Muscle layer of colon (tissue), 2 donors: ENCODE data around the gene ATP6V0E1.
A peak's percentile ranks its signal among the peaks of the same experiment; 100 is the strongest.

Source experiments
- H3K27ac ChIP-seq: one replicate; pipeline ENCODE4 v1.7.0; 2013; ENCODE audit warnings: low read depth, mild to moderate bottlenecking, low read length, moderate library complexity
- H3K27me3 ChIP-seq, 2 donors: one replicate each; pipeline ENCODE4 v1.7.0; 2013; ENCODE audit warnings: low read length in 2 of 2, mild to moderate bottlenecking in 2 of 2; ENCODE audit not compliant: insufficient read depth in 2 of 2, control insufficient read depth in 1 of 2
- H3K36me3 ChIP-seq: one replicate; pipeline ENCODE4 v1.7.0; 2013; ENCODE audit warnings: mild to moderate bottlenecking, low read length; ENCODE audit not compliant: insufficient read depth
- H3K4me1 ChIP-seq: one replicate; pipeline ENCODE4 v1.7.0; 2013; ENCODE audit warnings: mild to moderate bottlenecking, low read length; ENCODE audit not compliant: insufficient read depth
- H3K4me3 ChIP-seq, 2 donors: one replicate each; pipeline ENCODE4 v1.7.0; 2013; ENCODE audit warnings: low read length in 2 of 2, low read depth in 1 of 2, mild to moderate bottlenecking in 1 of 2, moderate library complexity in 1 of 2
- H3K9ac ChIP-seq: one replicate; pipeline ENCODE4 v1.7.0; 2013; ENCODE audit warnings: low read length
- H3K9me3 ChIP-seq: one replicate; pipeline ENCODE4 v1.7.0; 2013; ENCODE audit warnings: mild to moderate bottlenecking, low read length
- donor health status: abdominal sarcoma.
- donor health status: Adenocarcinoma of cecum.

ATP6V0E1 gene

DNA sequence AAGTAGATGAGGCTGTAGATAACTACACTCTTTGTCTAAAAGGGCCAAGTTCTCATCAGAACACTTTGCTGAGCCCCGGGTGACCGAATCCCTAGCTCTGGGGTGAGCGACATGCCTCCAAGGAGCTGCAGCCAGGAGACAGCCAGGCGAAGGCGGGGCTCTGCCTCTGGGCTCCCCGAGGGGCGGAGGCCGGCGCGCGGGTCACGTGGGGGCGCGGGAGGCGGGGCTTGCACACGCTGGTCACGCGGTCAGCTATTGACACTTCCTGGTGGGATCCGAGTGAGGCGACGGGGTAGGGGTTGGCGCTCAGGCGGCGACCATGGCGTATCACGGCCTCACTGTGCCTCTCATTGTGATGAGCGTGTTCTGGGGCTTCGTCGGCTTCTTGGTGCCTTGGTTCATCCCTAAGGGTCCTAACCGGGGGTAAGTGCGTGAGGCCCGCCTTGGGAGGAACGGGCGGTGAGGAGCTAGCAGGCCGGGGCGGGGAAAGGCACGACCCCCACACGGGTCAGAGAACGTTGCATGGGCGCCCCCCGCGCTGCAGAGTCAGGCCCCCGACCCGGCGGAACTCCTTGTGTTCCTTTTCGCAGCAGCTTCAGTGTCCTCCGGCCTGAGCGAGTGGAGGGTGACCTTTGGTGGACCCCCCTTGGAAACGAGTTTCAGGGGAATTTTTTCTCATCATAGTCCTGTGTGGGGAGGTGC lies at the start of gene ATP6V0E1:
ATP6V0E1 (plus strand) TSS at position 230 of the 702 bp plus-strand sequence; CDS start at position 320, 90 bp downstream.
- Histone ChIP-seq H3K9me3 (no peaks in the 10 kb centered on the region), H3K27ac (peak within 1 kb of the TSS; percentile 85), H3K4me3 (peak within 1 kb of the TSS; percentile 76 to 82), H3K4me1 (peaks cover 12% of the 10 kb centered on the region), H3K27me3 (no peaks in the 10 kb centered on the region), H3K9ac (peak within 1 kb of the TSS; percentile 89), H3K36me3 (peaks cover 10% of the 10 kb centered on the region)

DNA sequence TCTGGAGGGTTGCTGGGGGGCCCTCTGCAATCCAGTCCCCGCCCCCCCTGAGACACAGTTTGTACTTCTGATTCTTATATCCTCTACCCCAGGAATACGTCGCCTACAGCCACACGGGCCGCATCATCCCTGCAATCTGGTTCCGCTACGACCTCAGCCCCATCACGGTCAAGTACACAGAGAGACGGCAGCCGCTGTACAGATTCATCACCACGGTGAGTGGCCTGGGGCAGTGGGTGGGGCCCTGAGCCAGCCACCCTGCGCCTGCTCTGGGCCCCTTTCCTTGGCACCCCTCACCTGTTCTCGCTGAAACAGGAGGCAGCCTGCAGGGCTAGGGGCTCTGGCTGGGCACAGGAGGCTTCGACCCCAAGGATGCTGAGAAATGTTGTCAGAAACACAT lies 48.5 kb upstream of the ATP6V0E1 start:
- Histone ChIP-seq H3K4me1 (peaks cover 4% of the 10 kb centered on the region), H3K9ac (no peak overlapping the region), H3K9me3 (no peaks in the 10 kb centered on the region), H3K4me3 (no peak overlapping the region), H3K36me3 (peaks cover 56% of the 10 kb centered on the region), H3K27ac (no peak overlapping the region), H3K27me3 (no peaks in the 10 kb centered on the region)

DNA sequence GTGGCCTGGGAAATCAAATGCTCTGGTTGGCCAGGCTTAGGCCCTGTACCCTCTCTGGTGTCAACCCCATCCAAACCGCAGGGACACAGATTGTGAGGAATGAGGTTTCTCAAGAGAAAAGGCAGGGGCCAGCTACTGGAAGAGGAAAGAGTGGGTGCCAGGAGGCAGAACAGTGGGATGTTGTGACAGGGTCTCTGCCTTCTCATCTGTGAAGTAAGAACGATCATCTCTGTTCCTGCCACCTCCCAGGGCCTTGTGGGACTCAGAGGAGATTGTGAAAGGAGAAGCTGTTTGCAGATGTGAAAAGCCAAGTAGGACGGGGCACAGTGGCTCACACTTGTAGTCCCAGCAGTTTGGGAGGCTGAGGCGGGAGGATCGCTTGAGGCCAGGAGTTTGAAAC lies 47.2 kb upstream of the ATP6V0E1 start:
- Histone ChIP-seq H3K27me3 (no peaks in the 10 kb centered on the region), H3K4me1 (peaks cover 4% of the 10 kb centered on the region), H3K9me3 (no peaks in the 10 kb centered on the region), H3K4me3 (no peak overlapping the region), H3K36me3 (peaks cover 63% of the 10 kb centered on the region), H3K9ac (no peak overlapping the region), H3K27ac (no peak overlapping the region)

DNA sequence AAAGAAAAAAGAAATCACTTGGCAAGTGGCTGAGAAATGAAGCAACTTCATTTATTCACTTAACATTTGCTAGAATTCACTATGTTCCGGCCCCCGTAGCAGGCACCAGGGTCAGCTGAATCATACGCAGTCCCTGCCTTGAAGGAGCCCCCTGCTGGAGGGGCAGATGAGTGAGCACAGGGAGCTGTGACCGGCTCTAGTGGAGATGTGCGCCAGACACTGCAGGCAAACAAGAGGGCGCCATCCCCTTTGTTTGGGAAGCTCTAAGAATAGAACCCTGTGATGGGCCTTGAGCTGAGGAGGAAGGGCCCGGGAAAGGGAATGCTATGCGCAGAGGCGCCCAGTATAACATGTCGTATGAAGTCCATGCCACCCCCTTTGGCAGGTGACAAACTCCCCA lies 44.5 kb upstream of the ATP6V0E1 start:
- H3K4me3 ChIP-seq, result no peak overlapping the region
- H3K27me3 ChIP-seq, result no peaks in the 10 kb centered on the region
- H3K36me3 ChIP-seq, result peaks cover 54% of the 10 kb centered on the region
- no peak overlapping the region for H3K9ac ChIP-seq
- H3K9me3 ChIP-seq, result no peaks in the 10 kb centered on the region
- H3K27ac ChIP-seq, result no peak overlapping the region
- H3K4me1 ChIP-seq, result no peaks in the 10 kb centered on the region

DNA sequence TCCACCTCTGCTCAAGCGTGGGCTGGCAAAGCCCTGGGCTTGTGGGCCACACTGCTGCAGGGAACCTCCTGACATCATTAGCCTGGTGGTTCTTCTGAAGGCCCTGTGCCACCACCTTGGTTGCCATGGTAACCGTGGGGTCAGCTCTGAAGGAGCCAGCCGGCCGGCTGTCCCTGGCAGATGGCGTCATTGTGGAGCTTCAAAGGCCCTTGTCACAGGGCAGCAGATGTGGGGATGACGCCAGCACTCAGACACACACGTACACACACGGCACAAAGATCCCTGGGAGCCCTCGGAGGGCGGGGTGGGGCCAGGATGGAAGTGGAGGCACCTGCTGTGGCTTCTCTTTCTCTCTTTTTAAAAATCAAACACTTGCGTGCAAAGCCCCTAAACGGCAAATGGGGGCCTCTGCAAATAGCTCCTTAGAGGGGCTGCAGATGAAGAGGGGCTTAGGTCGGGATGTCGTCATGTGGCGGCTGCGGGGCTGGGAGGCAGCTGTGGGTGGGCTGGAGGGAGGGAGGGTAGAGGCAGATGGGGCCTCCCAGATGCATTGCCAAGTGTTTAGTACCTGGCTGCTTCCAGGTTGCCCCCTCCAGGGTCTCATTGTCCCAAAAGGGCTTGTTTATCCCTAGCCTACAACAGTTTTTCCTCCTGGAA lies 43.8 kb upstream of the ATP6V0E1 start:
- no peak overlapping the region for H3K9ac ChIP-seq
- H3K4me3 ChIP-seq, result no peak overlapping the region
- H3K27ac ChIP-seq, result no peak overlapping the region
- peaks cover 48% of the 10 kb centered on the region for H3K36me3 ChIP-seq
- no peaks in the 10 kb centered on the region for H3K4me1 ChIP-seq
- no peaks in the 10 kb centered on the region for H3K27me3 ChIP-seq
- no peaks in the 10 kb centered on the region for H3K9me3 ChIP-seq

DNA sequence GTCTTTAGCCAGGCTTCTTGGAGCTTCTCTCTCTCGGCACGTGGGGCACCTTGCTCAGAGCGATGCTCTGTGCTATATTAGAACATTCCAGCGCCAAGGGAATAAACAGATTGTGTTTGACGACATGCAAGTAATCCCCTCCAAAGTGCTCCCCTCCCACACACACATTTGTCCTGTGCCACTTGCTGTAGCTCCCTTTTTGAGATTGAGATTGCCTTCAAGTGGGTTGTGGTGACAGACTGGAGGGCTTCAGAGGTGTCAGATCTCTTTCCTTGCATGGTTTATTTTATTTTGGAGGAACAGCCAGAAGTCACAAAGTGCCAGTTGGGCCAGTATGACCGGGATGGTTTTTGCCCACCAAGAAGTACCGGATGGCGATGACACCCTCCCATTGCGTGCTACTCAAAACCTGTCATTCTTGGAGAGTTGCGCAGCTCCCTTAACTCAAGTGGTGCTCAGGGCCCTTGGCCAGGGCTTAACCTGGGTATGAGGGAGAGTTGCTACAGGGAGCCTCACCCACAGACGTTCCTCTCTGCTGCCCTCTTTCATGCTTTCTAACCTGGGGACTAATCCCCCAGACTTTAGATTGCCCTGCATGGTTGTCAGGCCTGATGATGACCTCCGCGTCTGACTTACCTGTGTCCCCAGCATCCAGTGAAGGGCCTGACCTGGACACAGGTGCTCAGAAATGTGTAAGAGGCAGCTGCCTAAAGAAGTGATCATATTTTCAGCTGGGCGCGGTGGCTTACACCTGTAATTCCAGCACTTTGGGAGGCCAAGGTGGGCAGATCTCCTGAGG lies 43.1 kb upstream of the ATP6V0E1 start:
- H3K9me3 ChIP-seq, result no peaks in the 10 kb centered on the region
- H3K27me3 ChIP-seq, result no peaks in the 10 kb centered on the region
- no peaks in the 10 kb centered on the region for H3K4me1 ChIP-seq
- no peak overlapping the region for H3K4me3 ChIP-seq
- H3K36me3 ChIP-seq, result peaks cover 41% of the 10 kb centered on the region
- H3K9ac ChIP-seq, result no peak overlapping the region
- no peak overlapping the region for H3K27ac ChIP-seq

DNA sequence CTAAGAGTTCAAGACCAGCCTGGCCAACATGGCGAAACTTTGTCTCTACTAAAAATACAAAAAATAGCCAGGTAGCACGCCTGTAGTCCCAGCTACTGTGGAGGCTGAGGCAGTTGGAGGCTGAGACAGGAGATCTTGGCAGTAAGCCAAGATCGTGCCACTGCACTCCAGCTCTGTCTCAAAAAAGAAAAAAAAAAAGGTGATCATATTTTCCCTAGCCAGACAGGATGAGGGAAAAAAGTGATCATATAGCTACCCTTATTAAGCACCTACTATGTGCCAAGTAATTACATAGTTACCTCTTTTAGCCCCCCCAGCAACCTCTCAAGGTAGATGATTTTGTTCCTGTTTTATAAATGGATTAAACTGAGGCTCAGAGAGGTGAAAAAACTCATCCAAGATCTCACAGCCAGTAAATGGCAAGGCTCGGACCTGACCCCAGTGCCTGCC lies 42.5 kb upstream of the ATP6V0E1 start:
- Histone ChIP-seq H3K27ac (no peak overlapping the region), H3K4me3 (no peak overlapping the region), H3K36me3 (peaks cover 38% of the 10 kb centered on the region), H3K9me3 (no peaks in the 10 kb centered on the region), H3K27me3 (no peaks in the 10 kb centered on the region), H3K4me1 (no peaks in the 10 kb centered on the region), H3K9ac (no peak overlapping the region)

DNA sequence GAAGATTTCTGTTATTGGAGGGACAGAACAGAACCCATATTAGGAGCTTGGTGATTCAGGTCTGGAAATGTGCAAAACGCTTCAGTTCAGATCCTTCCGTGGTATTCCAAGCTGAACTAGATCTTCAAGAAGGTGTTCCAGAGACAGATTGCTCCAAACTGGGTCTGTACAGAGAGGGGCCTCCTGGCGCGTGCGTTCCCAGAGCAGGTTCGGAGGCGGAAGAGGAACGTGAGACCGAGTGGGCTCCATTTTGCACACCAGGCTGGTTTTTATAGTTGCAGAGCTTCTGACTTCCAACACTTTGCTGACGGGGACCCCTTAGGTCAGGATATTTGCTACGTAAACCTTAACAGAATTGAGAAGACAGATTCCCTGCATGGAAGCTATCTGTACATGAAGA lies 41.0 kb upstream of the ATP6V0E1 start:
- H3K36me3 ChIP-seq, result peaks cover 33% of the 10 kb centered on the region
- no peaks in the 10 kb centered on the region for H3K27me3 ChIP-seq
- H3K9me3 ChIP-seq, result no peaks in the 10 kb centered on the region
- H3K4me3 ChIP-seq, result no peak overlapping the region
- no peak overlapping the region for H3K27ac ChIP-seq
- no peaks in the 10 kb centered on the region for H3K4me1 ChIP-seq
- no peak overlapping the region for H3K9ac ChIP-seq

DNA sequence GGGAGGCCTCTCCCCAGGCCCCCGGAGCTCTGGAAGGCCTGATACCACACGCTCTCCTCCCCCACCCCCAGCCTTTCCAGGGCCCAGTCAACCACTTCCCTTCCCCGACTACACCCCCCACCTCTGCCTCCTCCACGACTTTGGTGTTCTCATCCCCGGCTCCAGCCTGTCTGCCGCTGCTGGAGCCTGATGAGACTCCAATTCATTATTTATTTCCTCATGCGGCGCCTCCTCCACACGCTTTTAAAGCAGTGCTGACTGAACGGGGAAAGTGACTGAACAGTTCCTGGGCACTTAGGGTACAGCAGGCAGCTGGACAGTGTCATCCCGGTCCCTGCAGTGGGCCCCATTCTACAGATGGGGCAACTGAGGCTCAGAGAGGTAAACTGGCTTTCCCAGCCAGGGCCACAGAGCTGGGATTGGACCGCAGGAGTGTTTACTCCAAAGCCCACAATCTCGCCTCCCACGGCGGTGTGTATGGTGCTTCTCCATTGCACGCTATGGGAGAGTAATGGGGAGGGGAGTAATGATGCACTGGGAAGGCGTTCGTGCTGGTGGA lies 40.2 kb upstream of the ATP6V0E1 start:
- H3K9me3 ChIP-seq, result no peaks in the 10 kb centered on the region
- H3K36me3 ChIP-seq, result peaks cover 28% of the 10 kb centered on the region
- no peak overlapping the region for H3K9ac ChIP-seq
- H3K27ac ChIP-seq, result no peak overlapping the region
- H3K4me3 ChIP-seq, result no peak overlapping the region
- H3K4me1 ChIP-seq, result no peaks in the 10 kb centered on the region
- H3K27me3 ChIP-seq, result no peaks in the 10 kb centered on the region

DNA sequence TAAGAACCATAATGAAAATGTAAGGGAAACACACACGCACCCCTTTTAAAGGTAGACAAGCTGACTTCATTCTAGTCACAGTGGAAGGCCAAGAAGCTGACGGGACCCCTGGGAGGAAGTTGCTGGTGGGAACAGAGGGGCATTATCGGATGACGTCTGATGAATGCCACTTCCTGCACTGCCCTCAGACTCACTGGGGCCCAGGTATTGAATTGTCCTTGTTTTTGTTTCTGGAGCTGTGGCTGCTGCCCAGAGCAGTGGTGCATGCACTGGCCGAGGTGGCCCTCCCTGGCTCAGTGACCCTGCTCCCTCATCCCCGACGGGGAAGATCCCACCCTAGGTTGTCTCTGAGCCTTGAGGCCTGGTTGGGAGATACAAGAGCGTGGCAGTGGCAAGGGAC lies 39.7 kb upstream of the ATP6V0E1 start:
- Histone ChIP-seq H3K9me3 (no peaks in the 10 kb centered on the region), H3K9ac (no peak overlapping the region), H3K4me1 (no peaks in the 10 kb centered on the region), H3K36me3 (peaks cover 28% of the 10 kb centered on the region), H3K4me3 (no peak overlapping the region), H3K27me3 (no peaks in the 10 kb centered on the region), H3K27ac (no peak overlapping the region)

DNA sequence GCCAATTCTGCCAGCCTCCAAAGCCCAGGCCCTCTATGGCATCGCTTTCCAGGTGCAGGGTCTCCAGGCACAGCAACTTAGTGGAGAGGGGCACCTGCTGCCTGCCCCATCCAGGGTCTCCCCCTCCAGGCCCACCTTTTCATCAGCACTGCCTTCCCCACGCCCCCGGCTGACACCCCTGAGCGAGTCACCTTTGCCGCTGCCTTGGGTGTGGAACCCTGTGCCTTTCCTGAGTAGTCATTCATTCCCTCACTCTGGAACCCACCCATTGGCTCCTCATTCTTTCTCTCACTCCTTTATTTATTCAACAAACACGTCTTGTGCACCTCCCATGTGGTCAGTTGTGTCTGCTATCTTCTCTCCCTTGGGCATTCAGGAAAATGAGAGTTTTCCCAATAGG lies 38.8 kb upstream of the ATP6V0E1 start:
- Histone ChIP-seq H3K4me1 (no peaks in the 10 kb centered on the region), H3K9me3 (no peaks in the 10 kb centered on the region), H3K27me3 (no peaks in the 10 kb centered on the region), H3K36me3 (peaks cover 28% of the 10 kb centered on the region), H3K9ac (no peak overlapping the region), H3K4me3 (no peak overlapping the region), H3K27ac (no peak overlapping the region)
